ENCODE results near the gene APLNR.

APLNR gene

DNA sequence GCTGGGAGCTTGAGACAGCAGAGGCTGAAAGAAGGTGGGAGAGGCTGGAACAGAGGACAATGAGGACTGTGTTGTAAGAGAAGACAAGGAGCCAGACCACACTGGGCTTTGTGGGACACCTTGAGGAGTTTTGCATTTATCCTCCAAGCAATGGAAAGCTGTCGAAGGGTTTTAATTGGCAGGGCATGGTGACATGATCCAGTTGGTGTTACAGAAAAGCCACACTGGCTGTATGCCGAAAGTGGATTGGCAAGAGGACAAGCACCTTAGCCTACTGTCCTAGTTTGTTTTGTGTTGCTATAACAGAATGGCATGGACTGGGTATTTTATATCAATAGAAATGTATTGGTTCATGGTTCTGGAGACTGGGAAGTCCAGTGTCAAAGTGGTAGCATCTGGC is 14.0 kb upstream of the APLNR start:
- DNase-seq, result no peak

DNA sequence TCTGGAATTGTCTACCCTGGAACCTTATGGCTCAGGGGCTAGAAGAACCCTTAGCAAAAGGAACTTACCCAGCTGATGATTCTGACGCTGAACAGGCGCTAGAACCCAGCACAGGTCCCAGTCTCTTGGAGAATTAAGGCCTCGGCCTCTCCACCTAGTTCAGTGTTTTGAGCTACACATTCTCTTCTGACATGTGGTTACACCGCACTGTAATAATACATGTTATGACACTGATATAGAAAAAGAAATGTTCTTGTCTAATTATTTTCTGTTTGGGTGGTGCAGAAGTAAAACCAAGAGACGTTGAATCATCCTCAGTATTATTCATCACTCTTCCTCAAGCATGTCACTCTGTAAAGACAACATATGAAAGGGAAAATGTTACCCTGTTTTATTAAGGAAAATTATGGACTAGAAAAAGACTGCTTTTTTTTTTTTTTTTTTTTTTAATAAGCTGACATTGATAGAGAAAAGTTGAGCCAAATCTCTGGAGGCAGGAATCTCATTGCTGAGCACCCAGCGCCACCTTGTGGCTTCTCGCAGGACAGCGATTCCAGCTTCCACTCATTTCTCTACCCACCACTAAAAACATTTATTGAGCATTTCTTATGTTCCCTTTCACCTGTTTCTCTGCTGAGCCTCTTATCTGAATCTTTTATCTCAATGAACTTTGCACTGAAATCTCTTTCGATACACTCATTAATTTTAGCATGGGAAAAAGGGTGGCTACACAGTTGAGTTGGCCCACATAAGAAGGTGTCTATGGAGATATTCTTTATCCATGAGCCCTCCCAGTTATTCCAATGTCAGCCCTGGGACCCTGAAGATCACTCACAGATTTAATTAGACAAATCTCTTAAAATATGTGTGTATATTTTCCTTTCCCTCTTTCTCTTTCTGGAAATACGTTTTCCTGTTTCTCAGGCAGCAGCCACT is 12.6 kb upstream of the APLNR start:
- DNase-seq, result peak; percentile 11

DNA sequence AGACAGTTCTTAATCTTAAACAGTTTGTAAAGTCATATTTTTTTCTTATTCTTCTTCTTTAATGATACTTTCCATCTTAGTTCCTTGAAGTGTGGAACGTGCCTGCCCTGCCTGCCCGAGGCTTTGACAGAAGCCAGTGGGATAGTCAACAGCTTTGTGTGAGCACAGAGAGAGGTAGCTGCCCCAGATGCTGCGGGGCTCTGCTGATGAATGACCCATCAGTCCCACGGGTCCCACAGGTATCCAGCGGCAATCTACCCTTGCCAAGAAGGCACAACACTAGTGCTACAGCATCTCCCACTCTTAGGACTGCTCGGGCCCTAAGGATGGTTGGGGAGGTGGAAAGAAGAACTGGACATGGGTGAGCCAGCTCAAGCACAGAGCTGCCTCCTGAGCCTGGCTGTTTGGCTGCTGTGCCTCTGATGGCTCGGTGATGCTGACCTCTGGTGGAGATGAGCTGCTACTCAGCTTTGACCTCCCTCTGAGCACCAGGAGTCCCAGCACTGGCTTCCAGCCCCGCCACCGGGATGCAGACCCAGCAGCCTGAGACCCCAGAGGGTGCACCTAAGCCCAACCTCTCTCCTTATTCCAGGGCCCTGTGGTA is 11.8 kb upstream of the APLNR start:
- DNase-seq, result no peak

DNA sequence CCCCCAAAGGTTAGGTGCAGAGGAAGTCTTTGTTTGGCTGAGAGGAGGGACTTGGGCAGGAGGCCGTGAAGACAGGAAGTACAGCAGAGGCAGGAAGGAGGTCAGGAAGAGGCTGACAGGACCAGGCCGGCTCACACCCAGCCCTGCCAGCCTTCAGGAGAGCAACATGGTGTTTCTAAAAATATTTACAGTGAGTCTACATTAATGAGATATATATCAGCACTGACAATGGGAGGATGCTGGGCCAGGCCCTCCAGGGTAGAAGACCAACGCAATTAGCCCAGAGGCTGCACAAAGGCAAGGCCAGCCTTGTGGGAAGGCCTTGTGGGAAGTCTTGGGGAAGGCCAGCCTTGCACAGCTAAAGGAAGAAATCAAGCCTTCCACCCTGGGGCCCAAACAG is 7.9 kb upstream of the APLNR start:
- DNase-seq, result no peak

DNA sequence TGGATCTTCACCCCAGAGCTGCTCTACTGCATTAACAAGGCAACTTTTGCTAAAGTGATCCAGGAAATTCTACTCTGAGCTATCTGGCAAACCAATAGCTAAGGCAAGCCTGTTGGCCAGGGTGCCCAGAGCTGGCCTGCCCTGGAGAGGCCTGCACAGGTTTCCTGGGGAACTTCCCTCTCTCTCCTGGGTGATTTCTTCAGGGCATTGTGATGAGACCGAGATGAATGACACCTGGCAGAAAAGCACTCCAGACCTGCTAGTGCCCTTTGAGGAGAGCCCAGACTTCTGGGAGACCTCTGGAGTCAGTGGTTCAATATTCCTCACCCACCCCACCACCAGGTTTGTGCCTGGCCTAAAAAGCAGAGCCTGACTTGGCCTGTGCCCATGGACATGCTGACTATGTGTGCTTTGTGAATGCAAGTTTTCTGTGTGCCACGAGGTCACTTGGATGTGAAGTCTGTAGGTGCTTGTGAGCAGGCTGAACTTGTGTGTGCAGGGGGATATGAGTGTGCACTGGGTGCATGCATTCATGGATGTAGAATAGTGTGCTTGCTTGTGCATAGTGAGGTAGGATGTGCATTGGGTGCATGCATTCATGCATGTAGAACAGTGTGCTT is 4.4 kb upstream of the APLNR start:
- DNase-seq, result no peak

DNA sequence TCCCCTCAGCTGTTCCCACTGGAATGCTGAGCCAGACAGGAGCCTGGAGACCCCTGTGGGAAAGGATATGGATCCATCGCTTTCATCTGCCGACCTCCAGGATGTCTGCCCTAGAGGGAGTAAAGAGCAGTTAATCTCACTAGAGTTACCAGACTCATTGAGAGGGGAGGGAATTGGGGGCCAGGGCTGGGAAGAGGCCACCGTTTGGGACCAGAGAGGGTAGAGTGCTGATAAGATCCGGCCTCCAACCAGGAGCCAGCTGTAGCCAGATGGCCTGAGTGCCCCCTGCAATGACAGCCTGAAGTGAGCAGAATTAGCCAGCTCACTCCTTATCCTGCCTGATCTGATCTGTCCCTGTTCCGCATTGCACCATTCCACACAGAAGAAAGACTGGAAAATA is 3.7 kb upstream of the APLNR start:
- no peak for DNase-seq

DNA sequence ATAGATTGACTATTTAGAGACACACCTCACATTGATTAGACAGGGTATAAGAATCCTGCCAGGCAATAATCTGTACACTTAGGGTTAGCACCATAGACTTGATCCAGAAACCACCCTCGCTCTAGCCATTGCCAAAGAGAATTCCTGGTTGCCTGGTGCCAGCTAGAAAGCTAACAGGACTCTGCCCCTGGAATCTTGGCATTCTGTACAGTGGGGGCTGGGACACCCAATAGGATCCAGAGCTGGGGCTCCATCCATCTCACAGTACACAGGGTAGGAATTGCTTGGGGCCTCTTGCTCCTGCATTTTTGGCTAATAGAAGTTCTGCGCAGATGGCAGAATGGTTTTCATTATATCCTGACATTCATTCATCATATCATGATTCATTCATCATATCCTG is 3.0 kb upstream of the APLNR start:
- no peak for DNase-seq

DNA sequence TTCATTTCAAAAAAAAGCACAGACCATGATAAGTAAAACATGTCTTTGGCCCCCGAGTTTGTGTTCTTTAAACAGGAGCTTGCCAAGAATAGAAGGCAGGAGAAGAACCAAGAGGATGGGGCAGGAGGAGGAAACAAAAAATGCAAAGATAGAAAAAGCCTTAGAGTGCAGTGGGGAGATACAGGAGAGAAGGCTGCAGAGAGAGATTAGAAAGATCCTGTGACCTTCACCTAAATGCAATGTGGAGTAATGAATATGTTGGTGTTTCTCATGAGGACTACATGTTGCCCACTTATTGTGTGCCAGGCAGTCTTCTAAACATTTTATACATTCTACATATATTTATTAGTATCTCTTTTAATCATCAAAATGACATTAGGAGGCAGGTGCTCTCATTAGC is 2.3 kb upstream of the APLNR start:
- DNase-seq, result no peak

DNA sequence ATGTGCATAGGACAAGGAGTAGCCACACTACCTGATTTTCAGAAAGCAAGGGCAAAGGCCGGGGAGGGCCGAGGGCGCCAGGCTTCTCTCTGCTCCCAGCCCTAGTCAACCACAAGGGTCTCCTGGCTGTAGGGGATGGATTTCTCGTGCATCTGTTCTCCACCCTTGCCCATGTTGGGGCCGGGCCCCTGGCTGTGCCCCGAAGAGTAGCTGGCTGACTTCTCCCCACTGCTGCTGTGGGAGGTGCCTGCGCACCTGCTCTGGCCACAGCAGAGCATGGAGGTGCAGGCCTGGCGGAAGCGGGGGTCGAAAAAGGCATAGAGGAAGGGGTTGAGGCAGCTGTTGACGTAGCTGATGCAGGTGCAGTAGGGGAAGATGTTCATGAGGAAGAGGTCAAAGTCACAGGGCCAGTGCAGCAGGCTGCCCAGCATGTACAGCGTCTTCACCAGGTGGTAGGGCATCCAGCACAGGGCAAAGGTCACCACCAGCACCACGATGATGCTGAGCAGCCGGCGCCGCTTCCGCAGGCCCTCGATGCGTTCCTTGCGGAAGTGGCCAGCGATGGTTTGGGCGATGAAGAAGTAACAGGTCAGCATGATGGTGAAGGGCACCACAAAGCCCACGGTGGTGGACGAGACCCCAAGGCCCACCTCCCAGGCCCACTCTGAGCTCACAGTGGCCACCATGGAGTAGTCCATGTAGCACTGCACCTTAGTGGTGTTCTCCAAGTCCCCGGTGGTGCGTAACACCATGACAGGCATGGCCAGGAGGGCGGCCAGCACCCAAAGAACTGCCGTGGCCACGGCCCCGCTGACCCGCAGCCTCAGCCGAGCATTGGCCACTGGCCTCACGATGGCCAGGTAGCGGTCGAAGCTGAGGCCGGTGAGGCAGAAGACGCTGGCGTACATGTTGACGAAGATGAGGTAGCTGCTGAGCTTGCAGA is 1.0 kb downstream of the APLNR start:
- DNase-seq, result no peak

DNA sequence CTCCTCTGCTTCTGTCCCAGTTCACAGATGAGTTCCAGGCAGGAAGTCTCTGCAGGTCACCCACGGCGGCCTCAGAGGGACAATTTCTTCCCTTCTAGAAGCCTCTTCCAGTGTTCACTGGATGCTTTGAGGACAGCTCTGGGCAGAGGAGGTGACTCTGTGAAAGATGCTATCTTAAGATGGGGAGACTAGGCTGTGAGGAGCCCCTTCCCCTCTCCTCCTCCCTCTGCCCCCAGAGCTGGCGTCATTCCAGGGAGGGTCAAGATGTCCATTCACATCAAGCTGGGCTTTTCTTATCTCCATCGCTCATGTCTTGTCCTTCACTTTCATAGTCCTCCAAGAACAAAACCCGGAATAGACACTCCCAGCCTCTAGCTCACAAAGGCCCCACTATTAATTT is 3.3 kb downstream of the APLNR start:
- DNase-seq, result no peak

DNA sequence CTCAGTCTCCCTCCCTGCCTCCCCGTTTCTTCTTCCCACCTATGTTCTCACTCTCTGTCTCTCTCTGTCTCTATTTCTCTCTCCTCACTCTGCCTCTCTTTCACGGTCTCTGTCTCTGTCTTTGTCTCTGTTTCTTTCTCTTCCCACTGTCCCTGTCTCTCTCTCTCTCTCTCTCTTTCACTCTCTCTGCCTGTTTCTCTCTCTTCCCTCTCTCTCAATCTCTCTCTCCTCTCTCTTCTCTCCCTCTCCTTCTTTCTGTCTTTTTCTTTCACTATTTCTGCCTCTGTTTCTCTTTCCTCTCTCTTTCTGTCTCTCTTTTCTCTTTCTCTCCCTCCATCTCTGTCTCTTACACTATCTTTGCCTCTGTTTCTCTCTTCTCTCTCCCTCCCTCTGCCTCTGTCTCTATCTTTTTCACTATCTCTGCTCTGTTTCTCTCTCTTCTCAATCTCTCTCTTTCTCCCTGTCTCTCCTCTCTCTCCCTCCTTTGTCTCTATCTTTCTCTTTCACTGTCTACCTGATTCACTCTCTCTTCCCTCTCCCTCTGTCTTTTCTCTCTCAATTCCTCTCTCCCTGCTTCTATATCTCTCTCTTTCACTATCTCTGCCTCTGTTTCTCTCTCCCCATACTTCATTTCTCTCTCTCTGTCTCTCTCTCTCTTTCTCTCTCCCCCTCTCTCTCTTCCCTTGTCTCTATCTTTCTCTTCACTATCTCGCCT is 5.4 kb downstream of the APLNR start:
- no peak for DNase-seq

DNA sequence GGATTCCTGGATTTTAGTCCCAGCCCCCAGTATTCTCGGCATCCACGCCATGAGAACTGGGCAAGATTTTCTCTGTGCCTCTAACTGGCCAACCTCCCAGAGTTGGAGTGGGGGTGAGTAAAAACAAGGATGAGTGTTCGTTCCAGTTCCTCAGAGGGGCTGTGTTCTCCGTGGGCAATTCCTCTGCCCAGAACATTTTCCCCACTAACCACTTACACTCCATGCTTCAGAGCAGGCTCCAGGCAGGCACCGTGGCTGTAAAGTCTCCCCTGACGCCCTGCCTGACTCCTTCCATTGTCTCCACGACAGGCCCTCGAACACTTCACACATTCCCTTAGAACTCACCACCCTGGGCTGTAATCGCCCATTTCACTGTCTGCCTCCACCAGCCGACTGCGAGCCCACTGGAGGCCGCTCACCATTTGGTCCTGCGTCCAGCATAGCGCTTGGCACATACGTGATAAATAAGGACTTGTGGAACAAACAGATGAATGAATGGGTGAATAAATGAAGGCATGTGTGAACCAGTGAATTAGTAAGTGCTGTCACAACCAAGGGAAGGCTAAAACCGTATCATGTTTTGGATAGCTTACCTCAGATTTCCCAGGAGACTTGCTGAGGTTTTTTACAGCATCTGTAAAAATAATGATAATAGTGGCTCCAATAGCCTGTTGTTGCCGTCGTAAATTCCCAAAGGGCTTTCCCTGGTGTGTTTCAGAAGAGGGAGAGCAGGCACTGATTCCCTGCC is 6.1 kb downstream of the APLNR start:
- DNase-seq, result no peak

DNA sequence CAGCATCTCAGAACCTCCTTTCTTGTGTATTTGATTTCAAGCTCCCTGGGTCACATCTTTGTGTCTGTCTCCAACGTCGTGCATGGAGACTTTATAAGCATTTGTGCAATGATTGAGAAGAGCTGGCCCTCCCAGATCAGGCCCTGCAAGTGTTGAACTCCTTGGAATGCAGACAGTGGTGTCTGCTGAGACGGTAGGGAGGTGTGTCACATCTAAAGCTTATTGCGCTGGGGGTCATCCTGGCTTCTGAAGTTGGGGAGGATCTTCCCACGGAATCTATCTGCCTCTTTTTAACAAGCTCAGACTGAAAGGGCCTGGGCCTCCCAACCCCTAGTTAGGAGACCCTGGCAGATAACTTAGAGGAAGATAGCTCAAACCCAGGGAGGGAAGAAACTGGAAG is 6.7 kb downstream of the APLNR start:
- no peak for DNase-seq

DNA sequence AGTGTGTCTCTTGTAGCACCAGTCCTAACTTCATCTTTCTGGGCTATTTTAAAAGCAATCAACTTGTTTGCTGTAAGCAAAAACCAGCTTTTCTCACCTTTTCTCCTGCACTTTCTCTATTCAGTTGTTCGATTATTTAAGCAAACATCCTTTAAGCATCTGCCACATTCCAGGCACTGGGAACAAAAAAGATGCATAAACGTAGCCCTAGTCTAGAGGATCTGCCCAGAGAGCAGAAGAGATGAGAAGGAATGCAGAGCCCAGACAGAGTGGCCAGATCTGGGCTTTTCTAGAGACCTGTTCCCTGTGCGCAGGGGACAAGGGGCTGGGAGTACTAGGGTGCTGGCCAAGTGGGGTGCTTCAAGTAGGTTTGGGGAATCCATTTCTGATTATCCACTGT is 8.4 kb downstream of the APLNR start:
- no peak for DNase-seq

DNA sequence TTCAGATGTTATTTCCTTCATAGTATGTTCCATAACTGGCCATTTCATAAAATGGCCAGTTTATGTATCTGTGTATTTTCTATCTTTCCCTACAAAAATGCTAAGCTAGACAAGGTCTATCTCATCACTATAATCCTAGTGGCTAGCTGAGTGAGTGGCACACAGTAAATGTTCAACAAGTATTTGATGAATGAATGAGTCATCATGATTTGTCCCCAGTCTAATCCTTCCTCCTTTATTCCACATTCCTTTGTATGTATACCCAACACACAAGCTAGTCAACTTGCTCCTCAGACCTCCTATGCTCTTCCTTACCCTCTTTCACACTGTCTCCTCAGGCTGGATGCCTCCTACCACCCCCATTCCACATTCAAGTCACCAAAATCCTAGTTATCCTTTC is 12.5 kb downstream of the APLNR start:
- DNase-seq, result no peak

DNA sequence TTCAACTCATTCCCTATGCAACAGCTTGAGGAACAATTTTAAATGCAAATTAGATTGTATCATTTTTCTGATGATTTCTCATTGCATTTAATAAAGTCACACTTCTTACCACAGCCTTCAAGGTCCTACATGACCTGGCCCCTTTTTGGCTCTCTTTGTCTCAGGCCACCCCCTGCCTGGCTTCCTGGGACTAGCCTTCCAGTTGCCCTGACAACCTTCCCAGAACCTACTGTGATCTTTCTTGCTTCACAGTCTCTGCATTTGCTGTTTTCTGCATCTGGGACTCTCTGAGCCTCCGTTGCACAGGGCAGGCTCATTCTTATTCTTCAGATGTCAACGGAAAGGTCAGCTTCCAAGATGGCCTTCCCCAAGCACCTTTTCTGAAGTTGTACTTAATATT is 12.9 kb downstream of the APLNR start:
- DNase-seq, result no peak

DNA sequence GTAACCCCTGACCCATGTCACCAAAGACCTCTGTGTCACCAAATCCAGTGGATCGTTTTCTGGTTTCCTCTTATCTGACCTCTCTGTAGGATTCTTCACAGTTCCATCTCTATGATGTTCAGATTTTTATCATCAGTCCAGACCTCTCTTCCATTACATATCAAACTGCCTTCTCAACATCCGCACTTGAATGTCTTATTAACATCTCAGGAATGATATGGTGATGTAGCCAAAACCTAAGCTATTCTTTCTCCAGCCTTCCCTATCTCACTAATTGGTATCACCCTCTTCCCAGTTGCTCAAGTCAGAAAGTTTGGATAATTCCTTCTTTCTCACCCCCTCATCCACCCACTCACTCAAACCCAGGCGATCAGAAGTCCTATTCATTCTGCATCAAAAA is 13.4 kb downstream of the APLNR start:
- no peak for DNase-seq

DNA sequence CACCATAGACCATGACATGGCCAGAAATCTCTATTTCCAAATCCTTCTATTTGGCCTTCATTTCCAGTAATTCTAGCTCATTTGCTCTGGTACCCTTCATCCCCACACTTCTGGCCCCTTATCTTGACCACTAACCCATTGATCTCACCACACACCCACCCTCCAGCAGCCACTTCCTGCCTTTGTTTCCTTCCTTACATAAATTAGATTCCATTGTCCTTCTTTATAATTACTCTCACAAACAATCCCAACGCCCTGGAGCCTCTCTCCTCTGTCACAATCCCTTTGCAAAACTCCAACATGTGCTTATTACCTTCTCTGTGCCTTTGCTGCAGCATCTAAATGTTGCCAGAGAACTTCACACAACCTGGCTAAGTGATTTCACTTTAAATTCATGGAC is 14.8 kb downstream of the APLNR start:
- no peak for DNase-seq

DNA sequence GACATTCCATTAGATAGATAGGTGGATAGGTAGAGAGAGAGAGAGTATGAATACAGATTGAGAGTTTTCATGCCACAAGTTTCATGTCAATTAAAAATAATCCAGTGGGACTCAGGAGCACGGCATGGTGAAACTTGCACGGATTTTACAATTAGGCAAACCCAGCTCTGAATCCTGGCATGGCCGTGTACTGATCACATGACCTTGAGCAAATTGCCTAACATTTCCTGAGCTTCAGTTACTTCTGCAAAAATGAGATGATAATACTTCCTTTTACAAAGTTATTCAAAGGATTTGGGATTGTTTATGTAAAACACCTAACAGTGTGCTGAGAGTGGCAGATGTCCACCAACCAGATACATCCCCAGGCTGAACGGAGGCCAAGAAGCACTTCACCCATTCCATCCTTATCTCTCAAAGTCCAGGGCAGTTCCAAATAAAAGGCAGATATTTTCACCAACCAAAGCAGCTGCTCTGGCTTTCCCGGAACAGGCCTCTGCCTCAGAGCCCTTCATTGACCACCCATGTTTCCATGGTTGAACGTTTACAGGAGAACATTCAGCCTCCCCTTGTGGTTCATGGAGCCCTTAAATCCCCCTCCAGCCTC is 17.9 kb downstream of the APLNR start:
- no peak for DNase-seq

DNA sequence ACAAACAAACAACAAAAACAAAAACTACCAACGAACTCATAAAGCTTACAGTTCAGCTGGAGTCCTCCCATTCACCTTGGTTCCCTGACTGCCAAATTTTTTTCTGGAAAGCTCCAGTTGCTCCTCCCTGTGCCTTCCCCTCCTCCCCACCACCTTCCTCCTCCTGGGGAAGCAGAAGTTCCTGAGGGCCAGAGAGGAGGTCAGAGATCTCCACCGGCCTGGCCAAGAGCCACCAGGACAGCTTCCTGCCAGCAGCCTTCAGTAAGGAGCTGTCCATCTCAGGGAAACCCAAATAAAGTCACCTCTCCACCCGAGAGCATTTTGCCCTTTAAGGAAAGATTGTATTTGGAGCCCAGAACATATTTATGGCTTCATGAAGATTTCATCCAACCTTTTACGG is 20.0 kb downstream of the APLNR start:
- no peak for DNase-seq

DNA sequence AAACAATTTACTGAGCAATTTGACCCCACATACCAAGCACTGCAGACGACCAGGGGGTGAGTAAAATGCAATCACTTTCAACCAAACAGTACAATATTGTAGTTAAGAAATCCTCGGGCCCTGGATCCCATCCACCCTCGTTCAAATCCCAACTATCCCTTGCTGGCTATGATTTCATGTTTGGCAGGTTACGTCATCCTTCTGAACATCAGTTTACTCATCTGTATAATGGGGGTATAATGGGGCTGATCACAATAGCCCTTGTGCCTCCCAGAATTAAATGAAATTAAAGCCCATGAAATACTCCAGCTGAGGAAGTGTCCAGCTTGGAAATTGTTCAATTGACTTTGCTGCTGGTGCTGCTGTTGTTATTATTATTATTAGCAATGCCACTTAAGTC is 20.6 kb downstream of the APLNR start:
- no peak for DNase-seq
